Fibroblast of lung (primary cell): ENCODE results near the gene C3. TPM values are rescaled to one million over a fixed set of nuclear protein-coding genes. Genes with fewer than 3 reads are reported as not detected.

ENCODE experiments used
- DNase-seq, 2 donors: peaks; one replicate each; pipeline versions ENCODE4 v3.0.0 to v3.0.0-alpha.2; 2010; ENCODE audit warnings: low read depth in 2 of 2
- H2AFZ ChIP-seq: 2 replicates; pipeline ENCODE4 v1.5.1; 2012; ENCODE audit warnings: low read length, control low read depth, inconsistent platforms
- H3K27ac ChIP-seq: 2 replicates; pipeline ENCODE4 v1.5.1; 2011; ENCODE audit warnings: low read length, control low read depth; ENCODE audit not compliant: insufficient read depth
- H3K27me3 ChIP-seq: 2 replicates; pipeline ENCODE4 v1.5.1; 2011; ENCODE audit warnings: mild to moderate bottlenecking, low read length; ENCODE audit not compliant: control insufficient read depth, insufficient read depth
- H3K36me3 ChIP-seq: 2 replicates; pipeline ENCODE4 v1.5.1; 2011; ENCODE audit warnings: low read length; ENCODE audit not compliant: control insufficient read depth, insufficient read depth
- H3K4me1 ChIP-seq: 2 replicates; pipeline ENCODE4 v1.5.1; 2011; ENCODE audit warnings: low read length; ENCODE audit not compliant: control insufficient read depth, insufficient read depth; ENCODE audit errors: extremely low read depth
- H3K4me2 ChIP-seq: 2 replicates; pipeline ENCODE4 v1.5.1; 2011; ENCODE audit warnings: low read length, control low read depth; ENCODE audit not compliant: insufficient read depth; ENCODE audit errors: extremely low read depth
- H3K4me3 ChIP-seq, 4 experiments: fragments of 200-600 bp in 1 of 4; sonication (generic) in 1 of 4; replicated peaks in 1 of 4; 2 replicates each; pipeline ENCODE4 v1.5.1; 2011 to 2016; ENCODE audit warnings: low read length in 4 of 4, low read depth in 3 of 4, mild to moderate bottlenecking in 3 of 4, control low read depth in 2 of 4, inconsistent platforms in 1 of 4, mixed read lengths in 1 of 4; ENCODE audit not compliant: insufficient read depth in 1 of 4; ENCODE audit errors: control extremely low read depth in 1 of 4
- H3K79me2 ChIP-seq: 2 replicates; pipeline ENCODE4 v1.5.1; 2012; ENCODE audit warnings: mild to moderate bottlenecking, low read length, inconsistent platforms; ENCODE audit not compliant: control insufficient read depth, insufficient read depth
- H3K9ac ChIP-seq: 2 replicates; pipeline ENCODE4 v1.5.1; 2011; ENCODE audit warnings: mild to moderate bottlenecking, low read length, control low read depth; ENCODE audit not compliant: insufficient read depth
- H3K9me3 ChIP-seq: 2 replicates; pipeline ENCODE4 v1.5.1; 2012; ENCODE audit warnings: low read depth, low read length; ENCODE audit not compliant: control insufficient read depth, insufficient read depth
- H4K20me1 ChIP-seq: 2 replicates; pipeline ENCODE4 v1.5.1; 2011; ENCODE audit warnings: low read length; ENCODE audit not compliant: control insufficient read depth, insufficient read depth; ENCODE audit errors: extremely low read depth
- CTCF ChIP-seq, 2 donors: IDR thresholded peaks in 1 of 2; conservative IDR thresholded peaks in 1 of 2; 1 replicate in 1 of 2; 2 replicates in 1 of 2; pipeline ENCODE4 v1.5.1; 2011 to 2012; ENCODE audit warnings: low read length in 2 of 2, control low read depth in 1 of 2, inconsistent platforms in 1 of 2, low read depth in 1 of 2, mild to moderate bottlenecking in 1 of 2
- EZH2 ChIP-seq: IDR thresholded peaks from 2 replicates; pipeline ENCODE4 v1.5.1; 2012; ENCODE audit warnings: low read length, control low read depth, mild to moderate bottlenecking; ENCODE audit errors: missing control alignments
- polyA plus RNA-seq, 2 donors: library from polyadenylated mRNA; depleted of rRNA in 1 of 2; stranded (reverse) in 1 of 2; unstranded in 1 of 2; fragments of >200 nt; gene quantifications; 2 replicates each; pipeline ENCODE4 v1.2.1, GENCODE V29; 2011 to 2012; ENCODE audit warnings: missing spikeins in 1 of 2
- total RNA-seq: library from RNA; depleted of rRNA; stranded (reverse); fragments of >200 nt; gene quantifications from 2 replicates; pipeline ENCODE4 v1.2.1, GENCODE V29; 2014

The C3 gene
- total and polyA plus RNA-seq, 2 donors (not counting 1 experiment from before 2014, with no cell fraction given), result 1.2 to 2.5 TPM

DNA sequence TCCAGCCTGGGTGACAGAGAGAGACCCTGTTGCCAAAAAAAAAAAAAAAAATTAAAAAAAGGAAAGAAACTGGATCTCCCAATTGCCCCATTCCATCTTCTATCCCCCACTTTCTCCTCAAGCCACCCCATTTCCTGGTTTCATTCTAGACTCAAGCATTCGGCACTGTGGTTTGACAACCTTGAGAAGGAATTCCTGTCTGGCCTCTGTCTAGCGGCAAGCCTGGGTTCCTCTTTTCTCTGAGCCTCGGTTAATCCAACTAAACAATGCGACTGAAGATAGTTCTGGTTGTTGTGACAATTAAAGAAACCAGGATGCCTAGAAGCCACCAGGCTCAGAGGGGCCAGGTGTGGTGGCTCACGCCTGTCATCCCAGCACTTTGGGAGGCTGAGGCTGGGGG, 3.3 kb upstream of the C3 start:
- no peak overlapping the region for H3K4me3 ChIP-seq
- no peaks in the 10 kb centered on the region for H3K27me3 ChIP-seq
- H2AFZ ChIP-seq, result no peak overlapping the region
- no peaks in the 10 kb centered on the region for H3K36me3 ChIP-seq
- TF ChIP-seq CTCF (conservative IDR thresholded peaks at IDR 0.05 in 1 of 2, IDR thresholded peaks at IDR 0.05 in 1 of 2; ENCODE audit: low read depth in 1 of 2, low read length in 2 of 2), result no peak
- no peak for TF ChIP-seq EZH2
- no peaks in the 10 kb centered on the region for H3K79me2 ChIP-seq
- H3K9me3 ChIP-seq, result no peaks in the 10 kb centered on the region
- H3K4me1 ChIP-seq, result no peaks in the 10 kb centered on the region
- no peak overlapping the region for H3K4me2 ChIP-seq
- H3K9ac ChIP-seq, result no peak overlapping the region
- no peaks in the 10 kb centered on the region for H4K20me1 ChIP-seq
- DNase-seq, result peak in 1 of 2 donors; percentile 36
- H3K27ac ChIP-seq, result no peak overlapping the region

GRCh38 chr19:6723108-6723618, 2.7 kb upstream of the C3 start:
- Histone ChIP-seq H3K4me1 (no peaks in the 10 kb centered on the region), H3K4me2 (no peak overlapping the region), H3K27me3 (no peaks in the 10 kb centered on the region), H3K27ac (no peak overlapping the region), H3K4me3 (no peak overlapping the region), H3K79me2 (no peaks in the 10 kb centered on the region), H3K9ac (no peak overlapping the region), H4K20me1 (no peaks in the 10 kb centered on the region), H3K36me3 (no peaks in the 10 kb centered on the region), H3K9me3 (no peaks in the 10 kb centered on the region), H2AFZ (no peak overlapping the region)
- no peak for TF ChIP-seq EZH2
- TF ChIP-seq CTCF (conservative IDR thresholded peaks at IDR 0.05 in 1 of 2, IDR thresholded peaks at IDR 0.05 in 1 of 2; ENCODE audit: low read depth in 1 of 2, low read length in 2 of 2), result no peak
- DNase-seq, result peak; percentile 22 to 52

GRCh38 chr19:6721773-6722172, 1.3 kb upstream of the C3 start:
- H4K20me1 ChIP-seq, result no peaks in the 10 kb centered on the region
- no peaks in the 10 kb centered on the region for H3K36me3 ChIP-seq
- no peaks in the 10 kb centered on the region for H3K9me3 ChIP-seq
- no peak for TF ChIP-seq CTCF (conservative IDR thresholded peaks at IDR 0.05 in 1 of 2, IDR thresholded peaks at IDR 0.05 in 1 of 2; ENCODE audit: low read depth in 1 of 2, low read length in 2 of 2)
- no peak for TF ChIP-seq EZH2
- no peak overlapping the region for H3K27ac ChIP-seq
- H3K27me3 ChIP-seq, result no peaks in the 10 kb centered on the region
- DNase-seq, result no peak
- H2AFZ ChIP-seq, result no peak overlapping the region
- H3K4me2 ChIP-seq, result no peak overlapping the region
- no peak overlapping the region for H3K4me3 ChIP-seq
- no peaks in the 10 kb centered on the region for H3K79me2 ChIP-seq
- H3K4me1 ChIP-seq, result no peaks in the 10 kb centered on the region
- H3K9ac ChIP-seq, result no peak overlapping the region
